HG03039 (cell line): ENCODE results near the gene ARAP2.

Source experiments
- ATAC-seq: cut with Tn5 transposase; IDR thresholded peaks from one replicate; pipeline ENCODE4 v1.9.1; 2021; ENCODE audit warnings: mild to moderate bottlenecking, moderate library complexity; ENCODE audit not compliant: unreplicated experiment

ARAP2 gene

DNA sequence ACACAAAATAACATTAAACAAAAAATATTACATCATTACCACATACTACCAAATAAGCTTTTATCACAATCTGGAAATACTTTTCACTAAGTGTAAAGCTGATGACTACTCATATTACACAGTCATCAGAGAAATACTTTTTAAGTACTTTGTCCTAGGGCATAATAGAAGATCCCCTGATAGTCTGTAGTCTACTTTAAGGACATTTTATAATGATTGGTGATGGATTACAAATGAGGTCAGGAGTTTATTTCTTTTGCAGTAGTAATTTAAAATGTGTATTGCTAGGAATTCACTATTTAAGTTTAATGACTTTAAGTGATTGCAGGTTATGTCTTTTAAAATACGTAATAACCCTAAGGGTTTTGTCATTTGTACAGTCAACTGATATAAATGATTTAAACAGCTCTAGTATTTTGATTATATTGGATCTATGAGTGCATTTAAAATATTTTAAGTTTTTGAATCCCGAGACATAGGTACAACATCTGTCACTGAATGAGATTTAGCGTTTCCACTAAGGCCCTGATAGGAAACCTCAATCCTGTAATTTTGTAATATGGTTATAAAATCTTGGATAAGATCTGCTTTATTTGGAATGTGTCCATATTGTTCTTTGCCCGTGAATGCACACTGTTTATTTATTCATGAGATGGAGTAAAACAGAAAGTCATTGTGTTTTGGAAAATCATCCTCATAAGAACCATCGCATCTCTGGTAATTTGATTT lies 189.5 kb downstream of the ARAP2 start:
- no peak for ATAC-seq

DNA sequence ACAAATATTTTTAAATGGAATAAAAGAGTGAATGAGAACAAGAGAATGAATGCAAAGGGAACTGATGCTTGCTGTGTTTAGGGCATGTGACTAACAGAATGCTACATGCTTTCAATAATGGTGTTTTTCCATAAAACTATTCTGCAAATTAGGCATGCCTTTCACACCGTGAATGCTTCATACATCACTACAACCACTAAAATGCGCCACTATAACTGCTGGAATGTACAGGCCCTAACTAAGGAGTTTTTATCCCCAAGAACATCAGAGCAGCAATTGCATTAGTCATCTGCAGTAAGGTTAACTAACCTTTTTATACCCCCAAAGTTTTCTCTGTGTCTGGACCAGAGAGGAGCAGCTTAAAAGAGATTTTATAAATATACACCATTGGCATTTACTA lies 190.4 kb downstream of the ARAP2 start:
- no peak for ATAC-seq

DNA sequence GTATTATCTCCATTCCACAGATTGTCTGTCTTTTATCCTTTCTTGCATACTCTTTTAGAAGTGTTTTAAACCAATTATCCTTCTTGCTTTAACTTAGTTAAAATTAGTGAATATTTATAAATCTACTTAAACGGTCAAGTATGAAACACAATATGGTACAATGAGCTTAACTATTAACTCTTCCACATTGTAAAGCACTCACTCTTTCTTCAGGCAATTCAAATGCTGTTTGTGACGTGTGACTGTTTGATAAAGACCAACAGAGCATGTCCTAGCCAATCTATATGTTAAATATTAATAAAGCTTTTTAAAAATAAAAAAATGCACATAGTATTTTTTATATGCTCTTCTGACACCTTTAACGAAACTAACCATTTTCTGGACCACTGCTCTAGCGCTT lies 192.7 kb downstream of the ARAP2 start:
- no peak for ATAC-seq

DNA sequence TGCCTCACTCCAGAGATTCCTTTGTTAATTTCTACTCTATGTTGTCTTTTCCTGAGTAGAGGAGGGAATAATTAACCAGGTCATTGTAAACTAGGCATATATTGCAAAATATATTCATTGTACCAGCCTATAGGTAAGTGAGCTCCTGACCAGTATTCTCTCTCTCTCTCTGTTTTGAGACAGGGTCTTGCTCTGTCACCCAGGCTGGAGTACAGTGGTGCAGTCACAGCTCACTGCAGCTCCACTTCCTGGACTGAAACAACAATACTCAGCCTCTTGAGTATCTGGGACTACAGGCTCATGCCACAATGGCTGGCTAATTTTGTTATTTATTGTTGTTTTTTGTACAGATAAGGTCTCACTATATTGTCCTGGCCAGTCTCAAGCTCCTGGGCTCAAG lies 198.3 kb downstream of the ARAP2 start:
- ATAC-seq, result no peak

DNA sequence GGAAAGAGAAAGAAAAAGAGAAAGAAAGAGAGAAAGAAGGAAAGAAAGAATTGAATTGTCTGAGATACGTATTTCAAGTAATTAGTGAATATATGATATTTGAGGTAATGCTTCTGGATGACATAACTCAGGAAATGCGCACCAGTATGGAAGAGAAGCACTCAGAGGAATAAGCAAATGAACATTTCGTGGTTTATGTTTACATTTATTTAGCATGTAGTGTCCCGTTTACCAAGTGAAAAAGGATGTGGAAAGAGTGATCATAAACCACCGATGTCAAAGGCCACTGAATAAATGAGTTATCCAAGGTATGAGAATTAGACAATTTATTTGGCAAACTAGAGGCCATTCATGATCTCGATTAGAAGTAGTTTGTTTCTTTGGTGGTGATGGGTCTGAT lies 200.4 kb downstream of the ARAP2 start:
- ATAC-seq, result no peak

DNA sequence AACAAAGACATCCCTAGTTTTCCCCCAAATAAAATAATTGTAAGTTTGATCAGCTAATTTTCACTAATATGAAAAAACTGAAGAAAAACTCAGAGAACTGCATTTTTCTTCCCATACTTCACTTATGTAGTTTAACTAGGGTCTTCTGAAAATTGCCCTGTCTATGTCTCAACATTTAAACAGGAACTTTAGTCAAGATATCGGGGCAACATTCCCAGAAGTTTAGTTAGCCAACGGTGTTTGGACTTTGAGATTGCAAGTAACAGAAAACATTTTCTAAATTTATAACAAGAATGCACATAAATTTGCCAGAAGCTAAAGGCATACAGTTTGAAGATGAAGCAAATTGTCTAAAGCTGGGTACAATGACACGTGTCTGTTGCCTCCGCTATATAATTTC lies 201.1 kb downstream of the ARAP2 start:
- no peak for ATAC-seq

DNA sequence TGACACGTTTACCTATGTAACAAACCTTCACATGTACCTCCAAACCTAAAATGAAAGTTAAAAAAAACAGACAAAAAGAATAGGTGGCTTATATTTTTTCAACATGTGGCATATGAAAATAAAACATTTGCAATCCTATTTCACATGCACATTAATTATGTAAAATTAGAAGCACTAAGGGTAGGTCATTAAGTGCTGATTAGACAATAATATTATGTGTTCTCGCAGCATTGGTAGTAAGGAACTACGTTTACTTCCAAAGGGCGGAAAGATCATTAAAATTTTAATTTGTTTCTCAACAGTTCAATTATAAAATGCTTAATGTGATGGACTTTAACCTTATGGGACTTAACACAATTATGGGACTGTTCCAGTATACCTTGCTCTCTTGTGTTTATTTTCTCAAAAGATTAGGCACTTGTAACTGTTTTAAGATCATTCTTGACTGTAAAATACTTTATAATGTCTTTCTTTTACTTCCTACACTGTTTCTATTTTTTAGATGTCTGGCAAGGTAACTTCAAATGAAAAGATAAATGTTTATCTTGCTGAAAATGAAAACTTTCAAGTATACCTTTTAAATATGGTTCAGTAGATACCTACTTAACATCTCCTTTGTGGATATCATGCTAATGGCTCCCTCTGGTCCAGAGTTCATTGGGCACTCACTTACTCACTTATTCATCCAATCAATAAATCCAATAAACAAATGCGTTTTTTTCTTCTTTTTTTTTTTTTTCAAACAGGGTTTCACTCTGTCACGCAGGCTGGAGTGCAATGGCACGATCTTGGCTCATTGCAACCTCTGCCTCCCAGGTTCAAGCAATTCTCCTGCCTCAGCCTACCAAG lies 202.0 kb downstream of the ARAP2 start:
- ATAC-seq, result no peak

DNA sequence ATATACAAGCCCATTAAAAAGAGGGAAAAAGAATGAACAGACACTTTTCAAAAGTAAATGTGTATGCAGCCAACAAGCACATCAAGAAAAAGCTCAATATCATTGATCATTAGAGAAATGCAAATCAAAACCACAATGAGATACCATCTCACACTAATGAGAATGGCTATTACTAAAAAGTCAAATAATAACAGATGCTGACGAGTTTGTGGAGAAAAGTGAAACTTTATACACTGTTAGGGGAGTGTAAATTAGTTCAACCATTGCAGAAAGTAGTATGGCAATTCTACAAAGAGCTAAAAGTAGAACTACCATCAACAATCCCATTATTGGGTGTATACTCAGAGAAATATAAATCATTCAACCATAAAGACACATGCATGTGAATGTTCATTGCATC lies 203.0 kb downstream of the ARAP2 start:
- ATAC-seq, result no peak

DNA sequence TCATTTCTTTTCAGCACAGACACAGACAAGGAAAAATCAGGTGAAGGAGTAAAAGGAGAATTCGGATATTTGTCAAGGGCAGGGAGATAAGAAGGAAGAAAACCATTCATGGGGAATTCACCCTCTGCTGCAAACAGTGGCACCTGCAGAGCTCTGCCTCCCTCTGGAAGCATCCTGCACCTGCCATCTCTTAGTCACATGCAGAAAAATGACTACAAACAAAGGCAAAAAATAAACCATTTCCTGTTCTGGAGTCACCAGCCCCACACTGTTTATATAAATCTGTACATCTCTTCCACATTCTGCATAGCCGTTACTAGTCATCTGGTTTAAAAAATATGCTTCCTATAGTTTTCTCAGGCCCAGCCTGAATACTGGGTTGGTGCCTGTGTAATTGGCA lies 205.3 kb downstream of the ARAP2 start:
- no peak for ATAC-seq

DNA sequence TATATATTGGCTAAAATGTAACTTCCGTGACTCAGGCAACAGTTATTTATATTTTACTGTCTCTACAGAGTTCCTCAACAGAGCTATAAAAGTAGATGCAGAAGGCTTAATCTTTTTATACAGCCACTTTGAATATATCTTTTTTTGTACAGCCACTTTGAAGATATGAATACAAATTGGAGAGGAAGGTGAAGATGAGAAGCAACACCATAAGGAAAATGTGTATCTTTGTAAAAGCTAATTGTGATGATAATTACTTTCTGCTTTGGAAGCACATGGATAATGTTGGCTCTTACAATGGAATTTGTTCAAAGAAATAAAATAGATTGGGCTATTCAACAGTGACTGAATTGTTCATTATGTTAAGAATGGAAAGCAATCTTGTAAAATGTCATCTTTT lies 205.8 kb downstream of the ARAP2 start:
- no peak for ATAC-seq

DNA sequence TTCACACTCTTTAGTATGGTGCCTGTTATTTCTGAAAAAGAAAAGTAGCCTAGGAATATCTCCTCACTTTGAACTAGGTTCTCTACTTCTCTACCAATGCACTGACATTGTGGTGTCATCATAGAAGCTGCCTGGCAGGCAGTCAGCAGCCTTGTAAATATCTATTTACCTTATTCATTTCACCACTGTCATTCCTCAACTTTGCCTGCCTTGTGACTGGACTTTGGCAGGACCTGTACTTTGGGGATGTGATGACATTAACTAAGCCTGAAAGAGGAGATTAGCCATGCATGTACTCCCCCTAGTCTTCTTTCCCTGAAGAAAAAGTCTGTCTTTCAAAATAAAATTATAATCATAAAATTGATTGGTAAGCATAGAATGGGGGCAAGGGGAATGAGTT lies 207.2 kb downstream of the ARAP2 start:
- ATAC-seq, result no peak

DNA sequence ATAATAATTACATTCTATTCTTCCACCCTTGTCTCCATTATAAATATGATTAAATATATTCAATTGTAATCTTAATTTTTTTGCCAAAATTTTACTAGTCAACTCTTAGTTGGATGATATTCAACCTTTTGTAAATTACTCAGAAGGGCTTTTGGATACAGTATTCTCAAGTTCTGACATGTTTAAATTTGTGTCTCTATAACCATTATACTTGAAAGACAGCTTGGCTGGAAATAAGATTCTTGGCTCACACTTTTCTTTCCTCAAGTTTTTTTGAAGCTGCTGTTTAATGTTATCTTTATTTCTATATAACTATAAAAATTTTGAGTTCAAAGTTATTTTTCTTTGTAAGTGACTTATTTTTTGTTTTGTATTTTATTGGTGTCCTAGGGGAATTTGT lies 214.4 kb downstream of the ARAP2 start:
- no peak for ATAC-seq

DNA sequence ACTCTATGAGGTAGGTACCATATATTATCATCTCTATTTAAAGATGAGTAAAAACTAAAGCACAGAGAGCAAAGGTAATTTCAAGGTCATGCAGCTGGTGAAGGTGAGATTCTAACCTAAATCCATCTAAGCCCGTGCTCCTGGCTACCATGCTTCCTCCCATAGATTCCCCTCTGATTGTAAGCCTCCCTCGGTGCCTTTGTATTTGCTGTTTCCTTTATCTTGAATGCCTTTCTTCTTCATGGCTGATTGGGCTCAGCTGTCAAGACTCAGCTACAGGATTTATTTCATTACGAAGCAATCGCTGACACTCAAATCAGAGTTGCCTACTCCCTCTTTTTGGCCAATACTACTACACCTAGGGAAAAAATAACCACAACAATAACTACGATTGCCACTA lies 217.1 kb downstream of the ARAP2 start:
- ATAC-seq, result no peak

DNA sequence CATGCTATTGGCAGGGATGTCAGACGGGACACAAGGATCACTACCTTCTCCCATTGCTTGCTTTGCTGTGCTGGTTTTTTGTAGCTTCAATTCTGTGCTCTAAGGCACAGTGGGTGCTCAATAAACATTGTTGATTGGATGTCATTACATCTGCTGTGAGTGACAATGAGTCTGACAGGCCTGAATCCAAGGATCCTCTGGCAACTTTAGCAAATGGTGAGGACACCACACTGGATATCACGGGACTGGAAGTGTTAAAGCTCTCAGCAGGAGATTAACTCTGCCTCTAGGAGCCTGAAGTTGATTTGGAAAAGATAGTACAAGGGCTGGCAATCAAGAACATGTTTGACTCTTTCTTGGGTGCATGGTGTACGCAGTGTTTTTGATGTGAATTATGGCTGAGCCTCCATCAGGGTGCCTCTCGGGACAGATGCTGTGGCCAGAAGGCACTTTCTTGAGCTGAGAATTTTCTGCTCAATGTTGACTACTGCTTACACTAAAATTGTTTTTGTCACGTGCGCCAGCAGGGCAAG lies 217.9 kb downstream of the ARAP2 start:
- no peak for ATAC-seq

DNA sequence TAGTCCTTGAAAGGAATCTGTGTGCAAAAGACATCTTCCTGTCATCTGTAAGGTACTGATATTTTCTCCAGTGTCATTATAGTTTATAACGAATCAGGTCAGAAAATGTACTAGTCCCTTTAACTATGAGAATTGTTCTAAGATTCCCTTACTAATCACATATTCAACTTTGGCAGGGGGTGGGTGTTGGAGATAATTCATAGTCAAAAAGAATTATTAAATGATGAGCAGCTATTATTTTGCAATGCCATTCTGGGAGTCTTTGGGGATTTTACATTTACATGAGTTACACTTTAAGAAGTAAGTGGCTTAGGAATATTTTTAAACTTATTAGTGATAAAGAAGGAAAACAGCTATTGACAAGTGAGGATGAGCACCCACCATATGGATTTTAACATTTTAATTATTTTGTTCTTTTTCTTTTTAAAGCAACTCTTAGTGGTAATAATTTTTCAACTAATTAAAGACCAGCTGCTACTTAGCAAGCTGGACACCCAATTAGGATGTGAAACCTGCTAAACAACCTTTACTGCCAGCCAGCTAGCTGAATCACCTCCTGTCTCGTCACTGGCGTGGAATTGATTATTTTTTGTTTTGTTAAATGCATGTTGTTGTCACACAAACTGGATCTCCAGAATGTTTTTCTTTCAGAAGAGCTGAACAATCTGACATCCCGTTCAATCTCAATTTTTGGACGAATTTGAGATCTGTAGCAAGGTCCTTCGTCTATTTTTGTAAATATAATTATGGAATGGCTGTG lies 219.2 kb downstream of the ARAP2 start:
- ATAC-seq, result no peak

DNA sequence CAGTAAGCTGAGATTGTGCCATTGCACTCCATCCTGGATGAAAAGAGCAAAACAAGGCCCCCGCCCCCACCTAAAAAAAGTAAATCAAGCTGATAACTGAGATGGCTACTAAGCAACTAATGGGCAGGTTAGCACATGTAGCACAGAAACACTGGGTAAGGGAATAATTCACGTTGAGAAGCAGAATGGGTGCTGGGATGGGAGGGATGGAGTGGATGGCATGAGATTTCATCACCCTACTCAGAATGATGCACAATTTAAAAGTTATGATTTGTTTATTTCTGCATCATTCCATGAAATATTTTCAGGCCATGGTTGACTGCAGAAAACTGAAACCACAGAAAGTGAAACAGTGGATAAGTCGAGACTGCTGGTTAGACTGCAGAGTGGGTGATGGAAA lies 224.0 kb downstream of the ARAP2 start:
- ATAC-seq, result no peak
